Activated CD8-positive, alpha-beta memory T cell treated with anti-CD3 and anti-CD28 coated beads, Interleukin-2, amount 50 U/mL, for 1 hour (primary cell): Measurements from ENCODE around the gene DFFA.
"Not testable (repeated sequence)": the region's sequence is repeated elsewhere in the genome, so short reads cannot be mapped to it uniquely, and the experiment has no call there.

Source experiments
- DNase-seq: peaks from one replicate; pipeline ENCODE4 v3.0.0-alpha.2; 2020; ENCODE audit errors: extremely low read depth

DFFA gene

DNA sequence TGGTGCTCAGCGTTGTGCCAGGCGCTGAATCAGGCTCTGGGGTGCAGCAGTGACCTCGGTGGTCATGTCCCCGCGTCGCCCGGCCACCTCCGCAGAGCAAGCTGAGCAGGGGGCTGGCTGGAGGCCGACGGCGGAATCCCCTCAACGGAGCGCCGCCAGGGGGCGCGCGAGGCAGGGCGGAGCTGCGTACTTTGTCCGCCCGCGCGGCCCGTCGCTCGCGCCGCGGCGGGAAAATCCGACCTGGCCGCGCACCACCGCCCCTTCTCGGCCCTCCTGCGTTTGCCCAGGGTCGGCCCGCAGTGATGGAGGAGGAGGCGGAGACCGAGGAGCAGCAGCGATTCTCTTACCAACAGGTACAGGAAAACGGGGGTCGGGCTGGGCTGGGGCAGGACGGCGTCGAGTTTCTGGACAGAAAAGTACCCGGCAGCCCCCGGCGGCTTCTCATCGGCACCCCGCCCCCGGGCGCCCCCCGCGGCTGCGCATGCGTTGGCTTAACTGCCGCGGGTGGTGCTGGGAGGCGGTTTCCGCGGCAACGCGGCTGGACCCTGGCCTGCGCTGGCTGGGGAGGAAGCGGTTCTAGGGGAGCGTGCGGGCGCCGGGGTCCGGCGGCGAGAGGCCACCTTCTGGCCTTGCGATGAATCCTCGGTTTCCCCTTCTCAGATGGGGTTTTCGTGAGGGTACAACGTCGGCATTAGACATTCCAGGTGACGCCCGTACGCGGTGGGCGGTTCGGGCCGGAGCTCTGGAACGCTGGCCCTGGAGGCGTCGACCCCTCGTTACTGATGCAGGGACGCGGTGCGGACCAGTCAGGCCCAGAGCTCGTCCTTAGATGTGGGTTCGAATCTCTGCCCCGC, 41.9 kb downstream of the DFFA start, which contains the start of gene CENPS:
Gene CENPS (plus strand): TSS at position 218 of the 854 bp plus-strand sequence. CDS start 85 bp downstream, at position 303.
- peak; percentile 61 for DNase-seq

DNA sequence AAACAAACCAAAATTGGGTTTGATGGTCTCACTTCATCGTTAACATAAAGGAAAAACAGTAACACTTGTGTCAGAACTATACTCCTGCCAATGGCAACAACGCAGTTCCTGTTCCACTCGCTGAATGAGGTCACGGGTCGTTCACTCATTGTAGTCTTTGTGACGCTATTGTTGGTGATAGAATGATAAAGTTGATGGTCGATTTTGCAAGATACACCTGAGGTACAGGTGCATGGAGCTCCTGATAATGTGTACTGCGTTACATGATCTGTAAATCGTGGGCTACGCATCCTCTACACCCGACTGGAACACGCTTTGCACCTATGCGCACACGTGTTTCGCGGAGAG, 42.5 kb downstream of the DFFA start:
- no peak for DNase-seq

DNA sequence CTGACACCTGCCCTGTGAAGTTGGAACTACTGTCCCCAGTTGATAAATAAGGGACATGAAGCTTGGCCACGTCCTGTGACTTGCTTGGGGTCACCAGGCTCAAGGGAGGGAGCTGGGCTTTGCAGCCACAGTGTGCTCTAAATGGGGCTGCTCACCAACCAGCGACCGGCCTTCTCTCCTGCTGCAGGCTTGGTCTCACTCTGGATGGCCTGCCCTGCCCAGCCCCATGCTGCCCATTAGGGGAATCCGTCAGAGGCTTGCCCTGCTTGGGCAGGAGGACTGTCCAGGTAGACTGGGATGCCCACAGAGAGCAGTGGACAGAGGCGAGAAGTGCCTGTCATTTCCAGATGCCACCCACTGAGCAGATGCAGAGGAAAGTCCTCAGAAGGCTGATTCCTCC, 43.3 kb downstream of the DFFA start:
- no peak for DNase-seq

DNA sequence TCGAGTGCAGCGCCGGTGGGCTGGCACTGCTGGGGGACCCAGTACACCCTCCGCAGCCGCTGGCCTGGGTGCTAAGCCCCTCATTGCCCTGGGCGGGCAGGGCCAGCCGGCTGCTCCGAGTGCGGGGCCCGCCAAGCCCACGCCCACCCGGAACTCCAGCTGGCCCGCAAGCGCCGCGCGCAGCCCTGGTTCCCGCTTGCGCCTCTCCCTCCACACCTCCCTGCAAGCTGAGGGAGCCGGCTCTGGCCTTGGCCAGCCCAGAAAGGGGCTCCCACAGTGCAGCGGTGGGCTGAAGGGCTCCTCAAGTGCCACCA, 45.8 kb downstream of the DFFA start:
- not testable (repeated sequence) for DNase-seq

DNA sequence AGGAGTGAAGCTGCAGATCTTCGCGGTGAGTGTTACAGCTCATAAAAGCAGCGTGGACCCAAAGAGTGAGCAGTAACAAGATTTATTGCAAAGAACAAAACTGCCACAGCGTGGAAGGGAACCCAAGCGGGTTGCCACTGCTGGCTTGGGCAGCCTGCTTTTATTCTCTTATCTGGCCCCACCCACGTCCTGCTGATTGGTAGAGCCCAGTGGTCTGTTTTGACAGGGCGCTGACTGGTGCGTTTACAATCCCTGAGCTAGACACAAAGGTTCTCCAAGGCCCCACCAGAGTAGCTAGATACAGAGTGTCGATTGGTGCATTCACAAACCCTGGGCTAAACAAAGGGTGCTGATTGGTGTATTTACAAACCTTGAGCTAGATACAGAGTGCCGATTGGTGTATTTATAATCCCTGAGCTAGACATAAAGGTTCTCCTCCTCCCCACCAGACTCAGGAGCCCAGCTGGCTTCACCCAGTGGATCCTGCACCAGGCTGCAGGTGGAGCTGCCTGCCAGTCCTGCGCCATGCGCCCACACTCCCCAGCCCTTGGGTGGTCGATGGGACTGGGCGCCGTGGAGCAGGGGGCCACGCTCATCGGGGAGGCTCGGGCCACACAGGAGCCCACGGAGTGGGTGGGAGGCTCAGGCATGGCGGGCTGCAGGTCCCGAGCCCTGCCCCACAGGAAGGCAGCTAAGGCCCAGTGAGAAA, 46.3 kb downstream of the DFFA start:
- not testable (repeated sequence) for DNase-seq

DNA sequence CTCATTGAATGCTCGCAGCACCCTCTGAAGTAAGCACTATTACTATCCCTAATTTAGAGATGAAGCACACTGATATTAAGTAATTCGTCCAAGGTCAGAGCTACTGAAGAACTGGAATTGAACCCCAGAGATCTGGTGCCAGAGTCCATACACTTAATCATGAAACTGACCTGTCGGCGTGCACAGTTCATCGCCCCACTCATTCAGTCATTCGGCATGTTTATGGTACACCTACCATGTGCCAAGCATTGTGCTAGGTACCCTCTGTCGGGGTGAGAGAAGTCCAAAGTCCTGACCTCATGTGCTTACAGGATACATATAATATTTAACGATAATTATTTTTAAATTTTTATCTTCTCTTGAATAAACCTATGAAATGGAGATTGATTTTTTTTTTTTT, 47.7 kb downstream of the DFFA start:
- no peak for DNase-seq

DNA sequence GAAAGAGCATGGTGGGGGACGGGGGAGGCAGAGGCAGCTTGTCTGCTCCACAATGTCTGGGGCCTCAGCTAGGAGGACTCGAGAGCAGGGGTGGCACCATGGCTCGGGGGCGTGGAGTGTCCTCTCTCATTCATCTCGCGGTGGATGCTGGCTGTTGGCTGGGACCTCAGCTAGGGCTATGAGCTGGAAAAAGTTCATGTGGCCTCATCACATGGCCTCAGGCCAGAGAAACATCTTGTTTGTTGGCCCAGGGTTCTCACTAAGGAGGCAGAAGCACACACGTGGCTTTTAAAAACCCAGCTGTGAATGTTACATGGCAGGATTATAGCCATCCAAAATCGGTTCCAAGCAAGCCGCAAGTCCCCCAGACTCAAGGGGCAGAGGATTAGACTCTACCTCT, 48.3 kb downstream of the DFFA start:
- no peak for DNase-seq

DNA sequence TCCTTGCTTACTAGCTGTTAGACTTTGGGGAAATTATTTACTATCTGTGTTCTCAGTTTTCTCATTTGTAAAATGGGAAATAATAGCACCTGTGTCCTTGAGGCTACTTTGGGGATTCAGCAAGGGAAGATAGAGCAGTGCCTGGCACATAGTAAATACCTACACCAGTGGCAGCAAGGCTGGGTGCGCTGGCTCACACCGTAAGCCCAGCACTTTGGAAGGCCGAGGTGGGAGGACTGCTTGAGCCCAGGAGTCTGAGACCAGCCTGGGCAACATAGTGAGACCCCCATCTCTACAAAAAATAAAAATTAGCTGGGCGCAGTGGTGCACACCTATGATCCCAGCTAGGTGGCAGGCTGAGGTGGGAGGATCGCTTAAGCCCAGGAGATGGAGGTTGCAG, 50.7 kb downstream of the DFFA start:
- DNase-seq, result no peak

DNA sequence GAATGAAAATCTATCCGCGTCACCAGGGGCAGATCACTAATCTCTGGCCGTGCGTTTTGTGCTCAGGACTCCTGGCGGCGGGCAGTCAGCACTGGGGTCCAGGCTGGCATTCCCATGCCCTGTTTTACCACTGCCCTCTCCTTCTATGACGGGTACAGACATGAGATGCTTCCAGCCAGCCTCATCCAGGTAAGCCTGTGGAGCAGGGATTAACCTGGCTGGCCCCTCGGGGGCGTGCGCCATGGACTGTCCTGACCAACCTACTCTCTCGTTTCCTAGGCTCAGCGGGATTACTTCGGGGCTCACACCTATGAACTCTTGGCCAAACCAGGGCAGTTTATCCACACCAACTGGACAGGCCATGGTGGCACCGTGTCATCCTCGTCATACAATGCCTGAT, 53.0 kb downstream of the DFFA start:
- no peak for DNase-seq

DNA sequence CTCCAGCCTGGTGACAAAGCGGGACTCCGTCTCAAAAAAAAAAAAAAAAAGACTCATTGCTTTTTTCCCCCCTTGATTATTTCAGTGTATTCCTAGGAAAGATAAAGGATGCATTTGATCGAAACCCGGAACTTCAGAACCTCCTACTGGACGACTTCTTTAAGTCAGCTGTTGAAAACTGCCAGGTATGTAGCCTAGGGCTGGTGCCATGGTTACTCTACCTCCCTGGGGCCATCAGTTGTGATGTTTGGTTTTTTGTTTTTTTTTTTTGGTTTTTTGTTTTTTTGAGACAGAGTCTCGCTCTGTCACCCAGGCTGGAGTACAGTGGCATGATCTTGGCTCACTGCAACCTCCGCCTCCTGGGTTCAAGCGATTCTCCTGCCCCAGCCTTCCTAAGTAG, 53.6 kb downstream of the DFFA start:
- not testable (repeated sequence) for DNase-seq

DNA sequence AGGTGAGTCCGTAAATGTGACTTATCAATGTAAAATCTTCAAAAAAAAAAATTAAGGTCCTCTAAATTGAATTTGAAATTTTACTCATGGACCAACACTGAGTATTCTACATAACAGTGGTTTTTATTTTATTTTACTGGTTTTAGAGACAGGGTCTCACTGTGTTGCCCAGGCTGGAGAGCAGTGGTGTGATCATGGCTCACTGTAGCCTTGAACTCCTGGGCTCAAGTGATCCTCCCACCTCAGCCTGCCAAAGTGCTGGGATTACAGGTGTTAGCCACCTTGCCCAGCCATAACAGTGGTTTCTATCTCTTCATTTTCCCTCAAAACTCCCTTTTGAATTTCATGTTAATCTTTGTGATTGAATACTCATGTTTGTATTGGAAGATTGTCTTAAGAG, 56.4 kb downstream of the DFFA start:
- DNase-seq, result not testable (repeated sequence)

DNA sequence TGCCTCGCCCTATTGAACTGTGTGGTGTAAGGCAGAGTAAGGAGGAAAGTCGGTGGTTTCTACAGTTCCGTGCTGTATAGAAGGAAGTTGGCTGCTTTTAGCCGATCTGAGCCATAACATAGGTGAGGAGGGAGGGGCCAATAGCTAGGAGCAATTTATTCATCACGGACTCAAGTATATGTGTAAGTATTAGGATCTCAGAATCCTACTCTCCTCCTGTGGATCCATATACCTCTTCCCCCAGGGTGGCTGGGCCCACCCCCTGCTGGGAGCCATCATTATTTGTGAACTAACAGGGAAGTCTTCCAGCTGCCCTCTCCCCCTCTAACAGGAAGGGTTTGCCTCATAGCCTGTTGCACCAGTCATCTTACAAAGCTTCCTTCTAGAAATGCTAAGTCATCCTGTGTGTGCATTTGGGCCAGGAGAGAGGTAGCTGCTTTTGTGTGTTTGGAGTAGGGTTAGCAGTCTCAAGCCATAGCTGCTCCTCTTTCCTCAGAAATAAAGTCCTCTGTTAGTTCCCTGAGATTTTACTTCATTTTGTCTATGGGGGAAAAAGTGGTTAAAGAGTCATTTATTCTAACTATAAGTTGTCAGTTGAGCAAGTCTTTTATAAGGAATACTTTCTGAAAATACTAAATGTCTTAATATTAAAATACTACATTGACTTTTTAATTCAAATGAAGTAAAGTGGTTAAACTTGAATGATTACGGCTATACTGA, 57.0 kb downstream of the DFFA start:
- no peak for DNase-seq

DNA sequence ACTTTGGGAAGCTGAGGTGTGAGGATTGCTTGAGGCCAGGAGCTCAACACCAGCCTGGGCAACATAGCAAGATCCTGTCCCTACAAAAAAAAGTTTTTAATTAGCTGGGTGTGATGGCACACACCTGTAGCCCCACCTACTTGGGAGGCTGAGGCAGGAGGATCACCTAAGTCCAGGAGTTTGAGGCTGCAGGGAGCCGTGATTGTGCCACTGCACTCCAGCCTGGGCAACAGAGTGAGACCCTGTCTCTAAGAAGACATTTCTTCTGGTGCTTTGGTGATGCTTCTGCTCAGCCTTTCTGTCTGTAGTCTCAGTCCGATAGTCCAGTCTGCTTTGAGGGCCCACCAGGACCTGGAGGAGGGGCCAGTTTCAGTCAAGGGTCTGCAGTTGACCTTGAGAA, 65.1 kb downstream of the DFFA start:
- no peak for DNase-seq
